SJSA1 (cell line): ENCODE data around the gene CAB39. TPM values are rescaled to one million over a fixed set of nuclear protein-coding genes. Genes with fewer than 3 reads are reported as not detected.

Experiments
- DNase-seq, 2 experiments: peaks; one replicate each; pipeline ENCODE4 v3.0.0-alpha.2; 2015 to 2020; ENCODE audit warnings: low spot score in 2 of 2, low read depth in 1 of 2
- H3K27ac ChIP-seq: fragments of 250-450 bp; sonication (Bioruptor Pico); 2 replicates; pipeline ENCODE4 v1.5.1; 2020; ENCODE audit warnings: mild to moderate bottlenecking, moderate library complexity
- H3K27me3 ChIP-seq: fragments of 250-450 bp; sonication (Bioruptor Pico); replicated peaks from 2 replicates; pipeline ENCODE4 v1.5.1; 2020; ENCODE audit warnings: mild to moderate bottlenecking, moderate library complexity
- H3K36me3 ChIP-seq: fragments of 250-450 bp; sonication (Bioruptor Pico); 2 replicates; pipeline ENCODE4 v1.5.1; 2020; ENCODE audit warnings: mild to moderate bottlenecking
- H3K4me1 ChIP-seq: fragments of 250-450 bp; sonication (Bioruptor Pico); replicated peaks from 2 replicates; pipeline ENCODE4 v1.6.1; 2021; ENCODE audit warnings: mild to moderate bottlenecking
- H3K4me3 ChIP-seq: fragments of 250-450 bp; sonication (Bioruptor Pico); 2 replicates; pipeline ENCODE4 v1.5.1; 2020; ENCODE audit warnings: mild to moderate bottlenecking
- H3K9me3 ChIP-seq: fragments of 250-450 bp; sonication (Bioruptor Pico); replicated peaks from 2 replicates; pipeline ENCODE4 v1.5.1; 2020; ENCODE audit warnings: mild to moderate bottlenecking
- total RNA-seq: library from RNA; depleted of rRNA; stranded (reverse); fragments of >200 nt; shearing (Covaris generic); gene quantifications from 2 replicates; pipeline ENCODE4 v1.2.3, GENCODE V29; 2014

Gene CAB39
- total RNA-seq, 1 experiment from 2014 or later, result 108 TPM

GRCh38 chr2:230843132-230843531 lies 130.5 kb downstream of the CAB39 start:
- Histone ChIP-seq H3K27me3 (peaks cover 12% of the 10 kb centered on the region), H3K36me3 (no peaks in the 10 kb centered on the region), H3K4me1 (peaks cover 3% of the 10 kb centered on the region; the same call in 1 of the 2 replicates), H3K27ac (no peak overlapping the region), H3K4me3 (no peak overlapping the region), H3K9me3 (no peaks in the 10 kb centered on the region; the same call in 1 of the 2 replicates)
- no peak for DNase-seq

- Histone ChIP-seq H3K4me1 (peaks cover 3% of the 10 kb centered on the region; the same call in 1 of the 2 replicates), H3K4me3 (no peak overlapping the region), H3K36me3 (no peaks in the 10 kb centered on the region), H3K9me3 (no peaks in the 10 kb centered on the region), H3K27me3 (peaks cover 12% of the 10 kb centered on the region), H3K27ac (no peak overlapping the region)
- no peak for DNase-seq
These were observed 133.7 kb downstream of the CAB39 start for GRCh38 chr2:230846360-230846759.

GRCh38 chr2:230847883-230848388 lies 135.3 kb downstream of the CAB39 start:
- peak; percentile 59 to 82 for DNase-seq
- Histone ChIP-seq H3K36me3 (no peaks in the 10 kb centered on the region), H3K27ac (no peak overlapping the region), H3K27me3 (peaks cover 2% of the 10 kb centered on the region; the same call in 1 of the 2 replicates), H3K9me3 (no peaks in the 10 kb centered on the region), H3K4me1 (peaks cover 3% of the 10 kb centered on the region; the same call in 1 of the 2 replicates), H3K4me3 (no peak overlapping the region)

GRCh38 chr2:230849633-230850357 lies 137.2 kb downstream of the CAB39 start:
- no peak for DNase-seq
- Histone ChIP-seq H3K27ac (no peak overlapping the region), H3K4me3 (no peak overlapping the region), H3K4me1 (peaks cover 3% of the 10 kb centered on the region; the same call in 1 of the 2 replicates), H3K27me3 (peaks cover 8% of the 10 kb centered on the region; the same call in 1 of the 2 replicates), H3K36me3 (no peaks in the 10 kb centered on the region), H3K9me3 (no peaks in the 10 kb centered on the region)

- no peaks in the 10 kb centered on the region for H3K9me3 ChIP-seq
- peaks cover 3% of the 10 kb centered on the region; the same call in 1 of the 2 replicates for H3K4me1 ChIP-seq
- no peak for DNase-seq
- no peak overlapping the region for H3K4me3 ChIP-seq
- no peaks in the 10 kb centered on the region for H3K36me3 ChIP-seq
- peaks cover 8% of the 10 kb centered on the region; the same call in 1 of the 2 replicates for H3K27me3 ChIP-seq
- no peak overlapping the region for H3K27ac ChIP-seq
These were observed 137.7 kb downstream of the CAB39 start for GRCh38 chr2:230850358-230850658.

- Histone ChIP-seq H3K36me3 (no peaks in the 10 kb centered on the region), H3K27ac (no peak overlapping the region), H3K9me3 (no peaks in the 10 kb centered on the region), H3K4me3 (no peak overlapping the region), H3K4me1 (peaks cover 3% of the 10 kb centered on the region; the same call in 1 of the 2 replicates), H3K27me3 (peaks cover 8% of the 10 kb centered on the region; the same call in 1 of the 2 replicates)
- no peak for DNase-seq
These were observed 139.5 kb downstream of the CAB39 start for GRCh38 chr2:230852113-230852512.

- 0 out of 2 replicates have a peak, but pooled peaks cover 8% of the 10 kb centered on the region for H3K27me3 ChIP-seq
- peaks cover 12% of the 10 kb centered on the region for H3K4me1 ChIP-seq
- DNase-seq, result no peak
- no peak overlapping the region for H3K27ac ChIP-seq
- H3K4me3 ChIP-seq, result no peak overlapping the region
- H3K9me3 ChIP-seq, result peaks cover 4% of the 10 kb centered on the region
- peaks cover 7% of the 10 kb centered on the region for H3K36me3 ChIP-seq
These were observed 149.1 kb downstream of the CAB39 start for GRCh38 chr2:230861552-230862255.

GRCh38 chr2:230862292-230862691 lies 149.7 kb downstream of the CAB39 start:
- peaks cover 16% of the 10 kb centered on the region for H3K4me1 ChIP-seq
- 0 out of 2 replicates have a peak, but pooled peaks cover 7% of the 10 kb centered on the region for H3K27me3 ChIP-seq
- H3K9me3 ChIP-seq, result peaks cover 4% of the 10 kb centered on the region
- peaks cover 7% of the 10 kb centered on the region for H3K36me3 ChIP-seq
- no peak overlapping the region for H3K27ac ChIP-seq
- no peak for DNase-seq
- no peak overlapping the region for H3K4me3 ChIP-seq

GRCh38 chr2:230863031-230863430 lies 150.4 kb downstream of the CAB39 start:
- Histone ChIP-seq H3K27me3 (0 out of 2 replicates have a peak, but pooled peaks cover under 1% of the 10 kb centered on the region), H3K4me3 (no peak overlapping the region), H3K4me1 (peaks cover 17% of the 10 kb centered on the region), H3K27ac (no peak overlapping the region), H3K9me3 (peaks cover 4% of the 10 kb centered on the region), H3K36me3 (peaks cover 7% of the 10 kb centered on the region)
- DNase-seq, result no peak

- Histone ChIP-seq H3K27me3 (no peaks in the 10 kb centered on the region), H3K9me3 (peaks cover 4% of the 10 kb centered on the region), H3K4me1 (peaks cover 17% of the 10 kb centered on the region), H3K4me3 (no peak overlapping the region), H3K27ac (no peak overlapping the region), H3K36me3 (peaks cover 7% of the 10 kb centered on the region)
- no peak for DNase-seq
These were observed 150.9 kb downstream of the CAB39 start for GRCh38 chr2:230863442-230864121.

- H3K9me3 ChIP-seq, result peaks cover 4% of the 10 kb centered on the region
- no peak for DNase-seq
- no peak overlapping the region for H3K27ac ChIP-seq
These were observed 151.5 kb downstream of the CAB39 start for GRCh38 chr2:230864122-230864604.

GRCh38 chr2:230864605-230865306 lies 152.1 kb downstream of the CAB39 start, which contains the start of gene ITM2C:
Gene ITM2C, plus strand, starts transcription at chr2:230864942. Its CDS starts 84 bp downstream, at chr2:230865026.
- Histone ChIP-seq H3K4me1 (peaks cover 17% of the 10 kb centered on the region), H3K9me3 (peaks cover 4% of the 10 kb centered on the region), H3K36me3 (peaks cover 11% of the 10 kb centered on the region), H3K27me3 (no peaks in the 10 kb centered on the region), H3K27ac (peak within 1 kb of the TSS; percentile 31; the same call in 1 of the 2 replicates), H3K4me3 (peak within 1 kb of the TSS; percentile 97)
- DNase-seq, result peak; percentile 67 to 84

More at GRCh38 chr2:230864122-230864604, 151.5 kb downstream of the CAB39 start:
- Histone ChIP-seq H3K27me3 (no peaks in the 10 kb centered on the region), H3K4me1 (peaks cover 17% of the 10 kb centered on the region), H3K4me3 (peak overlapping the region; percentile 97), H3K36me3 (peaks cover 11% of the 10 kb centered on the region)
